A549 (cell line): ENCODE data around the gene PDLIM1. TPM values are rescaled to one million over a fixed set of nuclear protein-coding genes. Genes with fewer than 3 reads are reported as not detected.

Experiments used
- ATAC-seq, 2 experiments: fragments of 200-7000 bp in 1 of 2; fragments of >200 bp in 1 of 2; cut with Nextera tagmentation in 1 of 2; cut with Tn5 transposase in 1 of 2; 3 replicates each; pipeline versions ENCODE4 v1.8.0 to v1.9.1; 2018 to 2020; ENCODE audit warnings: mild to moderate bottlenecking in 1 of 2, moderate library complexity in 1 of 2
- CTCF ChIA-PET: fragments of 300-600 bp; sonication (Branson Sonifier 250); formaldehyde crosslinking; extraction: SDS; loops from one replicate; lab custom pipeline; 2021; ENCODE audit warnings: antibody characterized with exemption, inconsistent platforms; lab: Yijun Ruan, JAX
- POLR2A ChIA-PET: fragments of 350-600 bp; formaldehyde crosslinking; extraction: SDS; loops from one replicate; lab custom pipeline; 2021; ENCODE audit warnings: antibody characterized with exemption, inconsistent platforms; lab: Yijun Ruan, JAX
- DNase-seq, 2 experiments: peaks; one replicate each; pipeline versions ENCODE4 v3.0.0 to v3.0.0-alpha.2; 2011 to 2016; ENCODE audit warnings: low read depth in 1 of 2, low spot score in 1 of 2
- FAIRE-seq: peaks from 2 replicates; lab custom pipeline; 2011; peaks lifted over from hg19 to GRCh38; lab: Jason Lieb, UNC
- H3K27ac ChIP-seq, 2 experiments: fragments of >200 bp; sonication (Bioruptor Twin); formaldehyde crosslinking; 3 replicates each; pipeline ENCODE4 v1.5.1; 2016 to 2017
- H3K4me1 ChIP-seq: fragments of >200 bp; sonication (Bioruptor Twin); formaldehyde crosslinking; 3 replicates; pipeline ENCODE4 v1.6.1; 2016
- H3K4me2 ChIP-seq: fragments of >200 bp; sonication (Bioruptor Twin); formaldehyde crosslinking; 3 replicates; pipeline ENCODE4 v1.6.1; 2016
- H3K4me3 ChIP-seq: fragments of >200 bp; sonication (Bioruptor Twin); formaldehyde crosslinking; 3 replicates; pipeline ENCODE4 v1.5.1; 2016
- H3K9me3 ChIP-seq: fragments of >200 bp; sonication (Bioruptor Twin); formaldehyde crosslinking; 3 replicates; pipeline ENCODE4 v1.6.1; 2016
- BHLHE40 ChIP-seq: IDR thresholded peaks from 2 replicates; pipeline ENCODE4 v1.6.1; 2012; ENCODE audit warnings: low read depth, low read length, inconsistent platforms
- CBX2 ChIP-seq: fragments of 200-600 bp; sonication (generic); IDR thresholded peaks from 2 replicates; pipeline ENCODE4 v1.6.1; 2016; ENCODE audit warnings: low read depth, mild to moderate bottlenecking, borderline replicate concordance
- EP300 ChIP-seq, 2 experiments: fragments of >200 bp; sonication (Bioruptor Twin); formaldehyde crosslinking; IDR thresholded peaks; 2 replicates in 1 of 2; 3 replicates in 1 of 2; pipeline ENCODE4 v1.6.1; 2016 to 2017
- GATA3 ChIP-seq: IDR thresholded peaks from 2 replicates; pipeline ENCODE4 v1.6.1; 2012; ENCODE audit warnings: borderline replicate concordance
- HEYL ChIP-seq: fragments of 250-450 bp; sonication (Bioruptor Pico); IDR thresholded peaks from 2 replicates; pipeline ENCODE4 v1.8.0; 2021; ENCODE audit warnings: mild to moderate bottlenecking, moderate library complexity
- HOXA7 ChIP-seq: fragments of 250-450 bp; sonication (Bioruptor Pico); IDR thresholded peaks from 2 replicates; pipeline ENCODE4 v1.5.0; 2020; ENCODE audit warnings: mild to moderate bottlenecking, moderate library complexity
- JUN ChIP-seq, 2 experiments: fragments of >200 bp; sonication (Bioruptor Twin); formaldehyde crosslinking; IDR thresholded peaks; 2 replicates in 1 of 2; 3 replicates in 1 of 2; pipeline ENCODE4 v1.6.1; 2016 to 2017
- KDM5A ChIP-seq: fragments of 200-600 bp; sonication (generic); IDR thresholded peaks from 2 replicates; pipeline ENCODE4 v1.6.1; 2016; ENCODE audit warnings: antibody characterized with exemption, mild to moderate bottlenecking
- MAFK ChIP-seq: fragments of 450-650 bp; IDR thresholded peaks from 2 replicates; pipeline ENCODE4 v1.6.1; 2014; ENCODE audit not compliant: partially characterized antibody
- MAZ ChIP-seq: fragments of 150-350 bp; IDR thresholded peaks from 2 replicates; pipeline ENCODE4 v1.6.1; 2014; ENCODE audit warnings: antibody characterized with exemption, low read depth, low read length, borderline replicate concordance
- RAD21 ChIP-seq, 2 experiments: fragments of >200 bp in 1 of 2; sonication (Bioruptor Twin) in 1 of 2; formaldehyde crosslinking in 1 of 2; IDR thresholded peaks in 1 of 2; conservative IDR thresholded peaks in 1 of 2; 2 replicates in 1 of 2; 3 replicates in 1 of 2; pipeline ENCODE4 v1.6.1; 2012 to 2018; ENCODE audit warnings: inconsistent platforms in 1 of 2
- WGBS: methylation state at CpG from one replicate; pipeline ENCODE4 v1.1.6; 2017; ENCODE audit errors: missing lambda C conversion rate; 5-methylcytosine and 5-hydroxymethylcytosine counted together
- polyA plus RNA-seq, 4 experiments: library from polyadenylated mRNA; depleted of rRNA in 3 of 4; stranded (reverse); fragments of >200 nt; fragmentation: RNase III in 1 of 4; extraction: RNeasy Plus Mini Kit Qiagen cat#74134 plus additional on column Dnase treatment in 1 of 4; gene quantifications; 2 replicates in 3 of 4; 3 replicates in 1 of 4; pipeline ENCODE4 v1.2.3, GENCODE V29; 2011 to 2017

PDLIM1 gene
- polyA plus RNA-seq, 2 of the 4 experiments (the other 2 are of a cell fraction) = 92.5 to 128 TPM

- H3K4me1 ChIP-seq = peaks cover 6% of the 10 kb centered on the region; the same call in 1 of the 3 replicates
- CTCF ChIA-PET = interaction anchor here (0.8 to 9.0 kb wide), 5 partner anchors 14 to 176 kb away, joined by 3 to 151 read pairs (median 4); no protein-coding TSS in a partner anchor
- H3K27ac ChIP-seq = no peak overlapping the region
- 89% methylated on average over 3 of the region's 3 CpGs for WGBS
- no peak for FAIRE-seq
- no peak for ATAC-seq
- H3K4me2 ChIP-seq = no peak overlapping the region
- no peak for TF ChIP-seq HEYL (CRISPR knock-in tag)
- no peak for TF ChIP-seq HOXA7
- TF ChIP-seq RAD21 (conservative IDR thresholded peaks at IDR 0.05 in 1 of 2, IDR thresholded peaks at IDR 0.05 in 1 of 2) = no peak
- TF ChIP-seq BHLHE40 = no peak
- TF ChIP-seq MAZ = no peak
- no peak for TF ChIP-seq EP300 (IDR thresholded peaks at IDR 0.05)
- no peak for TF ChIP-seq MAFK
- no peak for TF ChIP-seq GATA3
- no peak for TF ChIP-seq JUN (IDR thresholded peaks at IDR 0.05)
- TF ChIP-seq CBX2 = no peak
- no peak for TF ChIP-seq KDM5A
- no peak for DNase-seq
- POLR2A ChIA-PET = no interaction called here
- H3K4me3 ChIP-seq = no peak overlapping the region
- no peaks in the 10 kb centered on the region for H3K9me3 ChIP-seq
Observed at GRCh38 chr10:95187617-95188016, 103.2 kb downstream of the PDLIM1 start.

Other genes with a start within 250 kb of the PDLIM1 start
- 0.10 and 0.11 TPM in 2 replicates for gene CYP2C8, start 221.5 kb downstream of the PDLIM1 start, polyA plus RNA-seq (2011; rRNA removed)
- not detected in 3 replicates for gene CYP2C8, start 221.5 kb downstream of the PDLIM1 start, polyA plus RNA-seq (2017; fragmentation: RNase III; extraction: RNeasy Plus Mini Kit Qiagen cat#74134 plus additional on column Dnase treatment)
- not detected in 2 replicates for gene ACSM6, start 96.8 kb downstream of the PDLIM1 start, polyA plus RNA-seq (2011; rRNA removed)
- not detected in 3 replicates for gene ACSM6, start 96.8 kb downstream of the PDLIM1 start, polyA plus RNA-seq (2017; fragmentation: RNase III; extraction: RNeasy Plus Mini Kit Qiagen cat#74134 plus additional on column Dnase treatment)